WTC11 (cell line): ENCODE results near the gene ESYT1. TPM values are rescaled to one million over a fixed set of nuclear protein-coding genes. Genes with fewer than 3 reads are reported as not detected.

Source experiments
- ATAC-seq: fragments of 200-7000 bp; cut with Tn5 transposase; 2 replicates; pipeline ENCODE4 v1.10.0; 2021; ENCODE audit warnings: mild to moderate bottlenecking, moderate library complexity
- CTCF ChIA-PET: fragments of 300-600 bp; sonication (Branson Sonifier 250); formaldehyde crosslinking; loops from one replicate; lab custom pipeline; 2021; ENCODE audit warnings: antibody characterized with exemption; lab: Charles Lee
- POLR2A ChIA-PET: fragments of 350-600 bp; sonication (Branson Sonifier 250); formaldehyde crosslinking; loops from one replicate; lab custom pipeline; 2021; ENCODE audit warnings: antibody characterized with exemption; lab: Charles Lee
- DNase-seq: peaks from one replicate; pipeline ENCODE4 v3.0.0; 2021; ENCODE audit warnings: low spot score
- H3K27ac Mint-ChIP-seq: 2 replicates; pipeline ENCODE4 v1.8.0; 2021; ENCODE audit warnings: mixed read lengths
- H3K27me3 Mint-ChIP-seq: 2 replicates; pipeline ENCODE4 v1.8.0; 2021; ENCODE audit warnings: low read depth, mild to moderate bottlenecking, moderate library complexity, mixed read lengths
- H3K36me3 Mint-ChIP-seq: 2 replicates; pipeline ENCODE4 v1.8.0; 2021; ENCODE audit warnings: mixed read lengths
- H3K4me1 Mint-ChIP-seq: 2 replicates; pipeline ENCODE4 v1.8.0; 2022; ENCODE audit warnings: mixed read lengths
- H3K4me3 Mint-ChIP-seq: 2 replicates; pipeline ENCODE4 v1.8.0; 2021; ENCODE audit warnings: mild to moderate bottlenecking, moderate library complexity, mixed read lengths
- H3K9me3 Mint-ChIP-seq: 2 replicates; pipeline ENCODE4 v1.8.0; 2021; ENCODE audit warnings: mixed read lengths
- ATF3 ChIP-seq: sonication (generic); formaldehyde crosslinking; conservative IDR thresholded peaks from 2 replicates; pipeline ENCODE4 v1.8.1; 2022; ENCODE audit warnings: mild to moderate bottlenecking, missing genetic modification reagents
- ATF6 ChIP-seq: sonication (generic); formaldehyde crosslinking; IDR thresholded peaks from 2 replicates; pipeline ENCODE4 v1.8.1; 2023; ENCODE audit warnings: mild to moderate bottlenecking, missing genetic modification reagents
- CBFB ChIP-seq: sonication (generic); formaldehyde crosslinking; IDR thresholded peaks from 2 replicates; pipeline ENCODE4 v1.8.1; 2022; ENCODE audit warnings: mild to moderate bottlenecking, low read depth, missing genetic modification reagents
- ELF4 ChIP-seq: sonication (generic); formaldehyde crosslinking; IDR thresholded peaks from 2 replicates; pipeline ENCODE4 v1.8.1; 2022; ENCODE audit warnings: low read depth, mild to moderate bottlenecking, moderate library complexity, missing genetic modification reagents
- FOXJ3 ChIP-seq: sonication (generic); formaldehyde crosslinking; IDR thresholded peaks from 2 replicates; pipeline ENCODE4 v1.9.0; 2021; ENCODE audit warnings: missing genetic modification reagents, mild to moderate bottlenecking, borderline replicate concordance
- FOXK1 ChIP-seq: sonication (generic); formaldehyde crosslinking; IDR thresholded peaks from 2 replicates; pipeline ENCODE4 v1.8.0; 2022; ENCODE audit warnings: mild to moderate bottlenecking, moderate library complexity, missing genetic modification reagents
- KAT7 ChIP-seq: sonication (generic); formaldehyde crosslinking; IDR thresholded peaks from 2 replicates; pipeline ENCODE4 v1.8.1; 2023; ENCODE audit warnings: missing genetic modification reagents, mild to moderate bottlenecking, borderline replicate concordance
- OVOL2 ChIP-seq: fragments of 250-450 bp; sonication (Bioruptor Pico); IDR thresholded peaks from 2 replicates; pipeline ENCODE4 v1.9.0; 2021; ENCODE audit warnings: mild to moderate bottlenecking, borderline replicate concordance
- RELA ChIP-seq: sonication (generic); formaldehyde crosslinking; IDR thresholded peaks from 2 replicates; pipeline ENCODE4 v1.8.1; 2022; ENCODE audit warnings: missing genetic modification reagents, mild to moderate bottlenecking, borderline replicate concordance
- STAT6 ChIP-seq: sonication (generic); formaldehyde crosslinking; conservative IDR thresholded peaks from 2 replicates; pipeline ENCODE4 v1.8.1; 2023; ENCODE audit warnings: mild to moderate bottlenecking, low read depth, missing genetic modification reagents, moderate library complexity
- TEAD4 ChIP-seq: sonication (generic); formaldehyde crosslinking; IDR thresholded peaks from 2 replicates; pipeline ENCODE4 v1.8.0; 2022; ENCODE audit warnings: mild to moderate bottlenecking, missing genetic modification reagents
- TP53 ChIP-seq: sonication (generic); formaldehyde crosslinking; IDR thresholded peaks from 2 replicates; pipeline ENCODE4 v1.8.1; 2023; ENCODE audit warnings: mild to moderate bottlenecking, missing genetic modification reagents
- USF1 ChIP-seq: sonication (generic); formaldehyde crosslinking; IDR thresholded peaks from 2 replicates; pipeline ENCODE4 v1.8.0; 2022; ENCODE audit warnings: mild to moderate bottlenecking, missing genetic modification reagents
- ZBTB21 ChIP-seq: sonication (generic); formaldehyde crosslinking; IDR thresholded peaks from 2 replicates; pipeline ENCODE4 v1.8.1; 2023; ENCODE audit warnings: mild to moderate bottlenecking, missing genetic modification reagents, borderline replicate concordance
- ZNF396 ChIP-seq: fragments of 250-450 bp; sonication (Bioruptor Pico); IDR thresholded peaks from 2 replicates; pipeline ENCODE4 v1.8.0; 2021; ENCODE audit warnings: mild to moderate bottlenecking, moderate library complexity, borderline replicate concordance
- ZSCAN18 ChIP-seq: fragments of 250-450 bp; sonication (Bioruptor Pico); IDR thresholded peaks from 2 replicates; pipeline ENCODE4 v2.1.2; 2022; ENCODE audit warnings: mild to moderate bottlenecking, moderate library complexity
- total RNA-seq: library from RNA; stranded (reverse); gene quantifications from 3 replicates; pipeline ENCODE4 v1.2.3, GENCODE V29; 2021

Gene ESYT1
- total RNA-seq, 1 experiment from 2014 or later, result 80.1 TPM

GRCh38 chr12:56143870-56144269, 15.8 kb downstream of the ESYT1 start:
- ATAC-seq (no peak), DNase-seq (no peak)
- Mint-ChIP-seq H3K9me3 (peaks cover 9% of the 10 kb centered on the region), H3K27me3 (no peaks in the 10 kb centered on the region), H3K27ac (no peak overlapping the region), H3K4me3 (no peak overlapping the region), H3K4me1 (no peaks in the 10 kb centered on the region), H3K36me3 (peaks cover 63% of the 10 kb centered on the region)
- ChIA-PET CTCF (interaction anchor here (1.0 kb wide), 1 partner anchor 19 kb away, joined by 4 read pairs; no protein-coding TSS in a partner anchor), POLR2A (no interaction called here)
- TF ChIP-seq RELA (CRISPR knock-in tag) (no peak), OVOL2 (CRISPR knock-in tag) (no peak), TP53 (CRISPR knock-in tag) (no peak)

DNA sequence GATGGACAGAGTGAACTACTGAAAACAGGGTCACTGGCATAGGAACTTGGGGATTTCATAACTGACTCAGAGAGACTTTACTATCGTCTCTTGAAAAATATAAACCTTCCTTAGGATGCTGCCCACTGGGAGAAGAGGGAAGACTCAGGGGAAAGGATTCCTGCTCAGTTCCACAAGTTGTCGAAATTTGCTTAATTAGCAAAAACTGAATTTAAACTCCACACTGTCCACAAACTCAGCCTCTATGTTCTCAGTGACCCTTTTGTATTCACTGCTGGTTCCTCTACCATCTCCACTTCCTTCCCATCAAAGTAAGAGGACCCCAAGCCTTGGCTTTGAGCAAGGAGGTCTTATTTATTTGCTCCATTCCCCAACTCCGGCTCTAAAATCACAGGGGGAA, 17.1 kb downstream of the ESYT1 start:
- H3K9me3 Mint-ChIP-seq, result peaks cover 9% of the 10 kb centered on the region
- H3K27ac Mint-ChIP-seq, result no peak overlapping the region
- no peak for TF ChIP-seq ZBTB21 (CRISPR knock-in tag)
- TF ChIP-seq, all 79 proteins: peak for 0
- CTCF ChIA-PET, result no interaction called here
- POLR2A ChIA-PET, result interaction anchor here (1.0 kb wide), 1 partner anchor 76 kb away, joined by 3 read pairs; no protein-coding TSS in a partner anchor
- no peak for DNase-seq
- Mint-ChIP-seq H3K4me1 (no peaks in the 10 kb centered on the region), H3K36me3 (peaks cover 54% of the 10 kb centered on the region), H3K27me3 (no peaks in the 10 kb centered on the region), H3K4me3 (no peak overlapping the region)
- ATAC-seq, result no peak

DNA sequence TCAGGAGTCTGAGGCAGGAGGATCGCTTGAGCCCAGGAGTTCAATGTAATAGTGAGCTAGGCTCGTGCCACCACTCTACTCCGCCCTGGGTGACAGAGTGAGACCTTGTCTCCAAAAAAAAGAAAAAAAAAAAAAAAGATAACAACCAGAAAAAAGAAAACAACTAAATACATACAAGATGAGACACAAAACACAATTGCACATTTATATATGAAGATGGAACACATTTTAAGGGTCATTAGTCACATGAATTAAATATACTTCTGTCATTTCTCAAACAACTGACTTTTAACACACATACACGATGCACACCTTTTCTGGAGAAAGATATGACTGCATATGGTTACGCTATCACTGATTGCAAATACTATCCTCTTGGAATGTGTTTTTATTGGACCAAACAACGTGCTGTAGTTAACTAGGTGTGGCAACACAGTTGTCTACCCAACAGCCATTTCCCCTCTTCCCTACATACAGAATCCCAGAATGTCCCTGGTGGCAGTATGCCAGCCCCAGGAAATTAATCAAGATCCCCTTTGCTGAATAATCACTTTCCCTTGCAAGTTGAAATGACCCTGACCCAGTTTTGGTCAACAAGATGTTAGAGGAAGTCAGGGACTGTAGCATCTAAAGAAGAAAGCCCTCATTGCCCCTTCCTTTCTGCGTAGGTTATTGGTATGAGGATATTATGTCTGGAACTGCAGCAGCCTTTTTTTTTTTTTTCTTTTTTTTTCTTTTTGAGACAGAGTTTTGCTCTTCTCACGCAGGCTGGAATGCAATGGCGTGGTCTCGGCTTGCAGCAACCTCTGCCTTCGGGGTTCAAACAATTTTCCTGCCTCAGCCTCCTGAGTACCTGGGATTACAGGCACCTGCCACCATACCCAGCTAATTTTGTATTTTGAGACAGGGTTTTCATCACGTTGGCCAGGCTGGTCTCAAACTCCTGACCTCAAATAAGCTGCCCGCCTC, 18.7 kb downstream of the ESYT1 start:
- 0 out of 2 replicates have a peak overlapping the region, but pooled peaks have one; percentile 7 for H3K27ac Mint-ChIP-seq
- no peaks in the 10 kb centered on the region for H3K9me3 Mint-ChIP-seq
- DNase-seq (no peak), ATAC-seq (no peak)
- ChIA-PET CTCF (interaction anchor here (0.6 to 1.5 kb wide), 3 partner anchors 19 to 490 kb away, joined by 3 to 6 read pairs (median 5); partner anchors contain the start of genes ESYT1 and RNF41), POLR2A (interaction anchor here (0.5 to 1.4 kb wide), 3 partner anchors 15 to 120 kb away, joined by 3 to 4 read pairs (median 3); partner anchors contain the start of genes COQ10A and RNF41)
- no peak overlapping the region for H3K4me3 Mint-ChIP-seq
- H3K4me1 Mint-ChIP-seq, result peaks cover 5% of the 10 kb centered on the region; the same call in 1 of the 2 replicates
- TF ChIP-seq KAT7 (CRISPR knock-in tag) (no peak), ATF6 (CRISPR knock-in tag) (no peak), STAT6 (CRISPR knock-in tag) (no peak), ATF3 (CRISPR knock-in tag) (no peak)
- H3K27me3 Mint-ChIP-seq, result no peaks in the 10 kb centered on the region
- peaks cover 42% of the 10 kb centered on the region for H3K36me3 Mint-ChIP-seq

DNA sequence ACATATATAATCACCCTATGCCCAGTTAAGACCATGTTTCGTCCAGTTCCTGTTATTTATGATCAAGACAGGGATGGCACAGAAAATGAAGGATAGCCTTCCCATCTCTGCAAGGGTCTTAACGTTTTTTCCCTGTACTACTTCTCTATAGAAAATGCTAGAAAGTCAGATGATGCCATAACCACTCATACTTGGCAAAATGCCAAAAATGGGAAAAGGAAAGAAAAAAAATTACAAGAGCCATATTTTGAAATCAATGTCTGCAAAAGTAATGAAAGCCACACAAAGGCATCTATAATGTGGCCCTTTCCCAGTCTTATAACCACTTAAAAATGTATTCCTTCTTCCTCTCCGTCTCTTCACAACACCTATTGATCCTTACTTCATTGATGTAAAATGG, 22.5 kb downstream of the ESYT1 start:
- H3K9me3 Mint-ChIP-seq, result no peaks in the 10 kb centered on the region
- POLR2A ChIA-PET, result interaction anchor here (1.9 kb wide), 1 partner anchor 72 kb away, joined by 5 read pairs; the partner anchor contains the start of gene RNF41
- DNase-seq, result no peak
- ATAC-seq, result no peak
- H3K4me3 Mint-ChIP-seq, result peak overlapping the region; percentile 93
- peak overlapping the region; percentile 82; the same call in 1 of the 2 replicates for H3K27ac Mint-ChIP-seq
- CTCF ChIA-PET, result interaction anchor here (0.6 to 3.0 kb wide), 7 partner anchors 8 to 475 kb away, joined by 3 to 25 read pairs (median 6); partner anchors contain the start of genes ESYT1, SMARCC2 and ZC3H10
- peaks cover 13% of the 10 kb centered on the region for H3K4me1 Mint-ChIP-seq
- H3K36me3 Mint-ChIP-seq, result peaks cover 14% of the 10 kb centered on the region
- H3K27me3 Mint-ChIP-seq, result no peaks in the 10 kb centered on the region
- TF ChIP-seq ELF4 (CRISPR knock-in tag) (no peak), FOXJ3 (CRISPR knock-in tag) (no peak), CBFB (CRISPR knock-in tag) (no peak), TEAD4 (CRISPR knock-in tag) (no peak), USF1 (CRISPR knock-in tag) (no peak), OVOL2 (CRISPR knock-in tag) (no peak), ZNF396 (CRISPR knock-in tag) (no peak), ZSCAN18 (CRISPR knock-in tag) (no peak), FOXK1 (CRISPR knock-in tag) (no peak)
